ENCODE results near the gene CTIF.

Gene CTIF

DNA sequence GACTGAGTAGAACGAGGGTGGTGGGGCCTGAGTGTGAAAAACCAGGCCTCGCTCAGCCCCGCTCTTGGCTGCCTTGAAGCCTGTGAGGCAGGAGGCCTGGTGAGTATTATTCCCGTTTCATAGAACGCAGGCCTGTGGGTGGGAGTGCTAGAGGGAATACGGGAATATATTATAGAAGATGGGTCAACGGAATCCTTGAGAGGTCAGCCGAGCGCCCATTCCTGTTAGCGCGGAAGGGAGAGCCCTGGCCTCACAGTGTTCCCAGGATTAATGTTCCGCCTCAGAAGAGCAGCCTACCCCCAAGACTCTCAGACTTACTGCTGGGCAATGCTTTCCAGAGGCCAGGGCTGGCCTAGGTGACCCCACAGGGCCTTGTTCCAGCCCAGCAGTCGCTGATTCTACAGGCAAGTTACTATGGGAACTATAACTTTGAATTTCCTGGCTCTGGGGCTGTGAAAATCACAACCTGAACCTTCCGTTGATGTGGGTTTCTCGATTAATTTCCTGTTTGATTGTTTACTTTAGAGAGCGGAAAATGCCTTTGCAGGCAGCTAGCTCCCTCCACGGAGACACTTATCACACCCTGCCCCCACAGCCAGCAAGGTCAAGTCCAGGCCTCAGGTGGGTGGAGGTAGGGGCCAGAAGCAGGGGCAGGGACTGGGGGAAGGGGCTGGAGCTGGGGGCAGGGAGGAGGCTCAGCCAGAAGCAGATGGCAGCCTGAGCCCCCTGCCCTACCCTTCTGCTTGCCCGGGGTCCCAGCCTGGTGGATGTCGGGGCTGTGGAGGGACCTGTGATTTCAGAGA, 303.6 kb downstream of the CTIF start:
- DNase-seq, result no peak

DNA sequence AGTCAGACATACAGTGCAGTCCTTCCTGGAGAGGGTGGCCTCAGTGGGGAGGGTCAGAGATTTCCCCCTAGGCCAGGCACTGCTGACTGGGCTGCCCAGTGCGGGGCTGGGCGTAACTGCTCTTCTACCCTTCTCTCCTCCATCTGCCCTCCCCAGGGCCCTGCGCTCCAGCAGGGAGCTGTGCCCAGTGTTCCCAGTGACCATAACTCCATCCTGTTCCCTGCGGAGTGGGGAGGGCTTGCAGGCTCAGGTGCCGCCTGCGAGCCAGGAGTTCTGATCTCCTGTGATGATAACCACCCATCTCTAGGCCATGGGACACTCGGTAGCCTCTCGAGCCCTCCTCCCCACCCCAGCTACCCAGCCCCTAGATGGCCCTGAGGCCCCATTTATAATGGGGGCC, 304.3 kb downstream of the CTIF start:
- DNase-seq, result no peak

DNA sequence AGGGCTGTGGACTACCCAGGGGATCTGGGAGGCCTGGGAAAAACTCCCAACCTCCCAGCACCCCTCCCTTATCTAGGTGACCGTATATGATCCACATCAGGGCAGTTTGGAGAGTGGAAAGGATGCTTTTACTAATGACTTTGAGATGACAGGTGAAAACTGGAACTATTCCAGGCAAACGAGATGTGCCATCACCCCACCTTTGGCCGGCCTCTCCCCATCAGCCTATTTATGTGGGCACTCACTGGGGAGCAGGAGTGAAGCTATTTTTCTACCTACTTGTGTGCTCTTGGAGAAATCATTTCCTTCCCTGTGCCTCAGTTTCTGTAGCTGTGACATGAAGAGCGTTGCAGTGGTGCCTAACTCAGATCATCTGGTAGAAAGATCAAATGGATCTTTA, 304.8 kb downstream of the CTIF start:
- no peak for DNase-seq

DNA sequence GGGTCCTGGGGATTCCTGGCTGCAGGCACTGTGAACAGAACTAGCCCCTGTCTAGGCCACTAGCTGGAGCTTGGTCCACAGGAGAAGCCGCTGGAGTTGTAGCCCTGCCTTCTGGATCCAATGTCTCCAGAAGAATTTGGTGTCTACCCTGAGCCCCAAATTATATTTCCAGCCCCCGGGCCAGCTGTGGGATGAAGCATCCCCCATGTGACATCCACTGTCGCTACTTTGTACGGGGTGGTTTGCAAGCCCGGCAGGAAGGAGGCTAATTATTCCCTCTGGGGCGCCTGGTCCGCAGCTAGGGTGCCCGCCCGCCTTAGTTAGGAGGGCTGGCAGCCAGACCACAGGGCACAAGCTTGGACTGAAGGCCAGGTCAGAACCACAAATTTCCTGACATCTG, 305.4 kb downstream of the CTIF start:
- DNase-seq, result no peak

- DNase-seq, result no peak
Measured at GRCh38 chr18:48845174-48845573, 306.3 kb downstream of the CTIF start.

- no peak for DNase-seq
Measured at GRCh38 chr18:48846423-48846932, 307.6 kb downstream of the CTIF start.

DNA sequence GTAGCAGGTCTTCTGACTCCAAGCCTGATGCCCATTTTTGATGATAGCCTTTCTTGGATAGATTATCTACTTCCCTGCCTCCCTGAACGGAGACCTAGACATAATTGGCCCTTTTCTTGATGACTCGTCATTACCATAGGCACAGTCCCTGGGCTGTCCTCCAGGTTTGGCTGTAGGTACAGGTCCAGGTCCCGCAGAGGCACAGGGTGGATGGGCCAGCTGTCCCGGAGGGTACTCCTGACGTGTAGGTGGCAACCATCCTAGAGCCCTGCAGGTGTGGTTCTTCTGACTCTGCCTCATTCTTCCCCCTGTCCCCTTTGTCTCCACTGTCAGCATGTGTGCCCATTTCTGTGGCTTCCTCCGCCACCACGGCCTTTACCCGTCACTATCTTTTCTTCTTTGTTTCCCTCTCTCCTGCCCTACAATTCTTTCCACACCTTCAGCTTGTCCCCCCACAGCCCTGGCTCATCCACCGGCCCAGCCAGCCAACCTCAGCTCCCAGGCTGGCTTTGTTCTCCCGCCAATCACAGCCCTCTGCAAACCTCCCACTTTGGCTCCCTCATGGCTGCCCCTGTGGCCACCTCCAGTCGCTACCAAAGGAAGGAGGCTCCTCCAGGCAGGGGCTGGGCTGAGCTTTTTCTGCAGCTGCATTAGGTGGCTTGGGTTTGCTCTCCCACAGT, 309.1 kb downstream of the CTIF start:
- no peak for DNase-seq

- DNase-seq, result no peak
Measured at GRCh38 chr18:48848641-48849143, 309.9 kb downstream of the CTIF start.

DNA sequence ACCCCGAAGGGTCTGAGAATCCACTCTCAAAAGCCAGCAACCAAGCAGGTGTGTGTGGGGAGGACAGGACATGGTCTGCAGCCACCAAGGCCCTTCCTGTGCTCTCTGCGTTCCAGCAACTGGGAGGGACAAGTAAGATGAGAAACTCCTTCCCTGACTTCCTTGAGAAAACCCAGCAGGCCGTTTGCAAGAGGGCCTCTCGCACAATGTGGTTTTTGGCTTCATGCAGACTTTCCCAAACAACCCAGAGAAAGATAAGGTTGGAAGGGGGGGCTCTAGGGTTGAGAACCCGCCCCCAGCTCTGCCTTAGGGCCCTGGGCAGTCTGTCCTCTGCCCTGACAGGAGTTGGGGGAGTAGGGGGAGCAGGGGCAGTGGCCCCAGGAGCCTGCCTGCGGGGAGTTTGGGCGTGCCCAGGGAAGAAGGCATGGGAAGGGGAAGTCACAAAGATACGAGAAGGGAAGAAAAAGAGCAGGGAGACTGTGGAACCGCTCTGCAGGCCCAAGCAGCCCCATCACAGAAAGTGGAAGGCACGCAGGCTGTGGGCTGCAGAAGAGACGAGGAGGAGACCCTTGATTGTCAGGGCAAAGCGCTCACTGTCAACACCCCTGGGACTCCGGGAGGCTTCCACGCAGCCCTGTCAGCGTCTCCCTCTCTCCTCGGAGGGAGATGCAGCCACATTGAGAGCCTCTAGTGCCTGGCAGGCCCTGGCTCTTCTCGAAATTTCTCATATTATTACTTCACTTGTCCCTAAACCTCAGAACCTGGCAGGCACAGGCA, 312.2 kb downstream of the CTIF start:
- DNase-seq, result no peak

- no peak for DNase-seq
Measured at GRCh38 chr18:48851599-48851960, 312.7 kb downstream of the CTIF start.

GRCh38 chr18:48852292-48852691, 313.5 kb downstream of the CTIF start:
- DNase-seq, result no peak

- no peak for DNase-seq
Measured at GRCh38 chr18:48852794-48853193, 314.0 kb downstream of the CTIF start.

- no peak for DNase-seq
Measured at GRCh38 chr18:48853588-48853987, 314.8 kb downstream of the CTIF start.

DNA sequence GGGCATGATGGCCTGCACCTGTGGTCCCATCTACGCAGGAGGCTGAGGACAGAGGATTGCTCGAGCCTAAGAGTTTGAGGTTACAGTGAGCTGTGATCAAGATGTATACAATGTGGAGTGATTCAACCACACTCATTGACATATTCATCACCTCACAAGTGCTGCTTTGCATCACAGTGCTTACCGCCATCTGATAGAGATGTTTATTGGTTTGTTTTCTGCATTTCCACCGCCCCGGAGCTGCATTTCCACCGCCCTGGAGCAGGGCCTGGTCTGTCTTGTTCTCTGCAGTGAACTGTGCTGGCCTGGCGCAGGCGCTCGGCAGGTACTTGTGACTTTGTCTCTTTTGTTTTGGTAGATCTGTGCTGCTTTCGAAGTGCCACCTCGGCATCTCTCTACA, 315.9 kb downstream of the CTIF start:
- no peak for DNase-seq

- no peak for DNase-seq
Measured at GRCh38 chr18:48855422-48856377, 316.9 kb downstream of the CTIF start.

DNA sequence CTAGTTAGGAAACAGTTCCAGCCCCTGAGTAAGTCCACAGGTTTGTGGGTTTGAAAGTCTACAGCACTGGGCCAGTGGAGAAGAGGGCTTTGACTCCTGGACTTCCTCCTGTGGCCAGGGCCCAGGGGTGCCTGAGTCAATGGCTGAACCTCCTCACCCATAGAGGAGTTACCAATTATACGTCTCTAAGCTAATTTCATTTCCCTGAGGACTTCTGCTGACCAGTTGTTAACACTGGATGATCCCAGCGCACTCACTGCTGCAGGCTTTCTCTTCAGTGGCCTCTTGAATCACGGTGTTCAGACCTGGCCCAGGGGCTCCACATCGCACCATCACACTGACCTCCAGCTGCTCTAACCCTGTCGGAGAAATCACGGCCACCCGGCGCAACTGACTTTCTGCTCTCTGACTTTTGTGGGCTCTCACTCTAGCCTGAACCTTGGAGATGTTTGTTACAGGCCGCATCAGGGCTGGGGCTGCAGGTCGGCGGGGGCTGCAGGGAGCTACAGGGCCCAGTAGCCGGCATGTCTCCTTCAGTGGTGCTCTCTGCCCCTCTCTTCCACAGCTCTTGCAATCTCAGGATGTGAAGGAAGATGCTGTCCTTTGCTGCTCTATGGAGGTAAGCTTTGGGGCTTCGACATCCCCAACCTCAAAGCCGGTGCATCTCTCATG, 318.3 kb downstream of the CTIF start:
- no peak for DNase-seq

- DNase-seq, result no peak
Measured at GRCh38 chr18:48858676-48859075, 319.8 kb downstream of the CTIF start.

GRCh38 chr18:48859311-48860268, 320.8 kb downstream of the CTIF start:
- DNase-seq, result no peak

DNA sequence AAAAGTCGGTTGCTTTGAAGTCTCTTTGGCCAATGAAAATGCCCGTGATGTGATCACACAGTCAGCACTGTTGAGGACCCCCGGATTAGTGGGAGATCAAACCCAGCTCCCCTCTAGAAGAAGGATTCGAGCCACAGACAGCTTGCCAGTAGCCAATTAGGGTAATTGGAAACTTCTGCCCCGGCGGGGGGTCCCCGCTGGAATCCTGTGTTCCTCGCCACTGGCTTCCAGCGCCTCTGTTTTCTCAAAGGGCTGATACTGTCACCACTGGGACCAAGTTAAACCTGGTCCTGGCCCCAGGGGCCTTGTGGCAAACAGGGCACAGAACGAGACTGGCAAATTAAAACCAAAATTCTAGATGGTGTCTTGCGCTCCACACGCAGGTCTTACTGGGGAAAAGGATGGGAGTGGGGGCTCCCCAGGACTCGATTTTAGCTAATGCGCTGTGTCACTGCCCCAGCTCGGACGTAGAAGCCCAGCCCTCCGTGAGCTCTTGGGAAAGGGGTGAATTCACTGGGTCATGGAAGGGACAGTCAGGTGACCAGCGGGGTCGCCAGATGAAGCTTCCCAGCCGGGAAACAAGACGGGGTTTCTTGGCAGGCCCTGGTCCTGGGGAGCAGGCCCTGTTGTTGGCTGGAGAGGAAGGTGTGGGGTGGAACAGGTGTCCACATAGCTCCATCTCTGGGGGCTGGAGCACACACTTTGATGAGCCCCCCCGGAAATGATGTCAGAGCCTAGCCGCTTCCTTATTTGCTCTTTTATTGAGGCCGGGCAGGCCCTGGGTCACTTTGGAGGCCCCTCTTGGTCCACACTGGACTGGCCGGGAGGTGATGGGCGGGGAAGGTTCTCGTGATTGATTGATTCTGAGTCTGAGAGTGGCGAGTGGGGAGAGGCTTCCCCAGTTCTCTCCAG, 321.7 kb downstream of the CTIF start:
- DNase-seq, result no peak

All from HCEC 1CT (cell line).